Activated T-cell treated with anti-CD3 and anti-CD28 coated beads, Interleukin-2, amount 50 U/mL, for 72 hours (primary cell): ENCODE results near the gene GPR25. TPM values are rescaled to one million over a fixed set of nuclear protein-coding genes. Genes with fewer than 3 reads are reported as not detected.

Experiments used
- ATAC-seq, 2 donors: fragments of 150-1000 bp; cut with Tn5 transposase; replicated peaks in 1 of 2; 2 replicates each; pipeline ENCODE4 v1.10.0; 2021; ENCODE audit warnings: moderate library complexity in 2 of 2, mild to moderate bottlenecking in 1 of 2
- DNase-seq, 2 donors: peaks; one replicate each; pipeline ENCODE4 v3.0.0; 2021 to 2022; ENCODE audit warnings: mixed read lengths in 1 of 2
- H3K27ac Mint-ChIP-seq: one replicate; pipeline ENCODE4 v1.8.0; 2022; ENCODE audit warnings: mild to moderate bottlenecking, moderate library complexity, mixed read lengths
- H3K27me3 Mint-ChIP-seq: one replicate; pipeline ENCODE4 v1.8.0; 2022; ENCODE audit warnings: low read depth, mixed read lengths
- H3K36me3 Mint-ChIP-seq, 2 donors: one replicate each; pipeline ENCODE4 v1.8.0; 2022; ENCODE audit warnings: mixed read lengths in 2 of 2, mild to moderate bottlenecking in 1 of 2; ENCODE audit not compliant: insufficient read depth in 2 of 2
- H3K4me1 Mint-ChIP-seq: one replicate; pipeline ENCODE4 v1.8.0; 2022; ENCODE audit warnings: low read depth, mixed read lengths
- H3K4me3 Mint-ChIP-seq, 2 donors: one replicate each; pipeline ENCODE4 v1.8.0; 2022; ENCODE audit warnings: mild to moderate bottlenecking in 2 of 2, mixed read lengths in 2 of 2, moderate library complexity in 2 of 2
- H3K9me3 Mint-ChIP-seq, 2 donors: one replicate each; pipeline ENCODE4 v1.8.0; 2022; ENCODE audit warnings: mixed read lengths in 2 of 2
- total RNA-seq, 2 donors: library from RNA; stranded (reverse); gene quantifications; one replicate each; pipeline ENCODE4 v1.2.3, GENCODE V29; 2022

GPR25 gene, protein sequence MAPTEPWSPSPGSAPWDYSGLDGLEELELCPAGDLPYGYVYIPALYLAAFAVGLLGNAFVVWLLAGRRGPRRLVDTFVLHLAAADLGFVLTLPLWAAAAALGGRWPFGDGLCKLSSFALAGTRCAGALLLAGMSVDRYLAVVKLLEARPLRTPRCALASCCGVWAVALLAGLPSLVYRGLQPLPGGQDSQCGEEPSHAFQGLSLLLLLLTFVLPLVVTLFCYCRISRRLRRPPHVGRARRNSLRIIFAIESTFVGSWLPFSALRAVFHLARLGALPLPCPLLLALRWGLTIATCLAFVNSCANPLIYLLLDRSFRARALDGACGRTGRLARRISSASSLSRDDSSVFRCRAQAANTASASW
- total RNA-seq: not detected

DNA sequence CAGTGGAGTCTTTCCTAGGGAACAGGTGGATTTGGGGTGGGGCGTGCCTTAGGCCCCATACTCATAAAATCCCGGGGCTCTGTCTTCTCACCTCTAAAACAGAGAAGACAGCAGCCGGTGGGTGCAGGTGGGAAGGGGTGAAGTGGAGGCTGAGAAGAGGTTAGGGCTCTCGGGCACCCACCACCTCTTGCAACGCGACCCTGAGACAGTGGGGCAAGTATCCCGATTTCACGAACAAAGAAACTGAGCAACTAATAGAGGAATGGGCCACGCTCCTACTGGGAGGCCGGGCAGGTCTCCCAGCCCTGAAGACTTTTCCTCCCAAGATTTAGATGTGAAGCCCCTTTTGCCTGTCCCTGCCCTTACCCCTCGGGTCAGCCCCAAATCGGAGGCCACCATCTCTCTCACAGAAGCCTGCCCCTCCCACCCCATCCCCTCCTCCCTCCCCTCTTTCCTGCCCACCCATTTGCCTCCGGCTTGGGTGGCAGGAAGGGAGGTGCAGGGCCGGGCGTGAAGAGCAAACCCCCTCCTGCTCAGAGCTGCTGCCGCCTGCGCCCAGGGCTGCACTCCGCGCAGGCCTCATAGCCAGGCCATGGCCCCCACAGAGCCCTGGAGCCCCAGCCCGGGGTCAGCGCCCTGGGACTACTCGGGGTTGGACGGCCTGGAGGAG is at the start of gene GPR25:
Gene GPR25, plus strand, starts transcription at position 536 of the 670 bp plus-strand sequence. Its CDS starts 57 bp downstream, at position 593.
- H3K36me3 Mint-ChIP-seq: no peaks in the 10 kb centered on the region
- no peak for DNase-seq
- no peak within 1 kb of the TSS for H3K27ac Mint-ChIP-seq
- ATAC-seq: no peak
- H3K27me3 Mint-ChIP-seq: peaks cover 76% of the 10 kb centered on the region
- H3K4me3 Mint-ChIP-seq: peak within 1 kb of the TSS; percentile 7 to 39
- peaks cover 36% of the 10 kb centered on the region for H3K4me1 Mint-ChIP-seq
- H3K9me3 Mint-ChIP-seq: no peaks in the 10 kb centered on the region

DNA sequence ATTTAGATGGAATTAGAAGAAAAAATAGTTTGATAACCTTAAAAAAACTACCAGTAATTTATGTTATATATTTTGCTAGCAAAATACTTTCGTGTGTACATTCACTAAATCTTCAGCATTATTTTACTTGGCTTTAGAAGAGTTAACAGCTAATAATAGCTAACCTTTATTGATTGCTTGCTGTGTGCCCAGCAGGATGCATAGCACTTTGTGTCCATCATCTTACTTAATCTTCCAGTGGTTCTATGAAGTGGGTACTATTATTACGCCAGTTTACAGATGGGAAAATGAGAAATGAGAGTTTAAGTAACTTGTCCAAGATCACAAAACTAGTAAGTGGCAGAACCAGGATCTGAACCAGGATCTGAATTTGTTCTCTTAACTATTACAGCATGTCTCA is 41.7 kb upstream of the GPR25 start:
- Mint-ChIP-seq H3K4me3 (no peak overlapping the region), H3K27me3 (no peaks in the 10 kb centered on the region), H3K4me1 (no peaks in the 10 kb centered on the region), H3K9me3 (no peaks in the 10 kb centered on the region), H3K36me3 (no peaks in the 10 kb centered on the region), H3K27ac (no peak overlapping the region)
- ATAC-seq: no peak
- DNase-seq: no peak

DNA sequence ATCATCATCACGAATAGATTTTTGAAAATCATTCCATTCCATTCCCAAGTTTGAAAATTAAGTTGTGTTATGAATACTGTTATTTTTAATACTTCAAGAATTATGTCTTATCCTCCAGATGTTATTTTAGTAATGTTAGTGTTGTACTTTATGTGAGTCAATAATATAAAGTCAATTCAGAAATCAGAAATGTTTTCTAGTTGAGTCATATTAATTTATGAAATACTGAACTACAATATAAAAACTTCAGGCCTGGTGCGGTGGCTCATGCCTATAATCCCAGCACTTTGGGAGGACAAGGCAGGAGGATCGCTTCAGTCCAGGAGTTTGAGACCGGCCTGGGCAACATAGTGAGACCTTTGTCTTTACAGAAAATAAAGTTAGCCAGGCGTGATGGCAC is 38.4 kb upstream of the GPR25 start:
- Mint-ChIP-seq H3K4me1 (no peaks in the 10 kb centered on the region), H3K4me3 (no peak overlapping the region), H3K36me3 (no peaks in the 10 kb centered on the region), H3K27ac (no peak overlapping the region), H3K27me3 (no peaks in the 10 kb centered on the region), H3K9me3 (peaks cover 0 to 2% of the 10 kb centered on the region in 2 donors)
- ATAC-seq: no peak
- no peak for DNase-seq

DNA sequence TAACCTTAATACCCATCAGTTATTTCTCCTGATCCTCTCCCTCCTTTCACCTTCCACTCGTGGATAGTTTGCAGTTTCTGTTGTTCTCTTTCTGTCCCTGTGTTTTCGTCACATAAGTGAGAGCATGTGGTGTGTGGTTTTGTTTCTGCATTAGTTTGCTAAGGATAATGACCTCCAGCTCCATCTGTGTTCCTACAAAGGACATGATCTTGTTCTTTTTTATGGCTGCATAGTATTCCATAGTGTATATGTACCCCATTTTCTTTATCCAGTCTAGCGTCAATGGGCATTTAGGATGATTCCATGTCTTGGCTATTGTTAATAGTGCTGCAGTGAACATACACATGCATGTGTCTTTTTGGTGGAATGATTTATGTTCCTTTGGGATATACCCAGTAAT is 36.6 kb upstream of the GPR25 start:
- DNase-seq: no peak
- Mint-ChIP-seq H3K4me3 (no peak overlapping the region), H3K27ac (no peak overlapping the region), H3K9me3 (peaks cover 0 to 2% of the 10 kb centered on the region in 2 donors), H3K36me3 (no peaks in the 10 kb centered on the region), H3K4me1 (no peaks in the 10 kb centered on the region), H3K27me3 (no peaks in the 10 kb centered on the region)
- ATAC-seq: no peak

DNA sequence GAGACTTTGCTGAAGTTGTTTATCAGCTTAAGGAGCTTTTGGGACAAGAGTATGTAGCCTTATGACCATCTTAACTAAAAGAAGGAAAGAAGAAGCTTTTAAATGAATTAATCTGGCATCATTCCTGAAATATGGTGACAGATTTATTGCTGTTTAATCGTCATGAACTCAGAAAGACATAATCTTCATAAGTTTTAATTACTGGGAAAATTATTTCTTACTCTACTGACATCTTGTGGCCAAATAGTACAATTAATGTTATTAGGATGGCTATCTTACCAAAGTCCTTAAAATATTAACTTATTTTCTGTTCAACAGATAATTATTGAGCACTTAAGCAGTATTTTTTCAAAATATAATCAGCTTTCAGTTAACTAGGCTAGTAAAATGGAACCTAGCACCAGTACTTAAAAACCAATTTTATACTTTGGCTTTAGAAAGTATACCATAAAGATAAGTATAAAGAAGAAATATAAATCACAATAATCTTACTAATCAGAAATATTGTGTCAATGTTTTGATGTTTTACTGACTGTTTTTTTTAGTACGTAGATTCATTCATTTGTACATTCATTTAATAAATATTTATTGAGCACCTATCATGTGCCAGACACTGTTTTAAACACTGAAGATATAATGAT is 34.7 kb upstream of the GPR25 start:
- DNase-seq: no peak
- Mint-ChIP-seq H3K27ac (no peak overlapping the region), H3K27me3 (no peaks in the 10 kb centered on the region), H3K4me3 (no peak overlapping the region), H3K36me3 (no peaks in the 10 kb centered on the region), H3K4me1 (no peaks in the 10 kb centered on the region), H3K9me3 (peaks cover 0 to 2% of the 10 kb centered on the region in 2 donors)
- ATAC-seq: no peak

DNA sequence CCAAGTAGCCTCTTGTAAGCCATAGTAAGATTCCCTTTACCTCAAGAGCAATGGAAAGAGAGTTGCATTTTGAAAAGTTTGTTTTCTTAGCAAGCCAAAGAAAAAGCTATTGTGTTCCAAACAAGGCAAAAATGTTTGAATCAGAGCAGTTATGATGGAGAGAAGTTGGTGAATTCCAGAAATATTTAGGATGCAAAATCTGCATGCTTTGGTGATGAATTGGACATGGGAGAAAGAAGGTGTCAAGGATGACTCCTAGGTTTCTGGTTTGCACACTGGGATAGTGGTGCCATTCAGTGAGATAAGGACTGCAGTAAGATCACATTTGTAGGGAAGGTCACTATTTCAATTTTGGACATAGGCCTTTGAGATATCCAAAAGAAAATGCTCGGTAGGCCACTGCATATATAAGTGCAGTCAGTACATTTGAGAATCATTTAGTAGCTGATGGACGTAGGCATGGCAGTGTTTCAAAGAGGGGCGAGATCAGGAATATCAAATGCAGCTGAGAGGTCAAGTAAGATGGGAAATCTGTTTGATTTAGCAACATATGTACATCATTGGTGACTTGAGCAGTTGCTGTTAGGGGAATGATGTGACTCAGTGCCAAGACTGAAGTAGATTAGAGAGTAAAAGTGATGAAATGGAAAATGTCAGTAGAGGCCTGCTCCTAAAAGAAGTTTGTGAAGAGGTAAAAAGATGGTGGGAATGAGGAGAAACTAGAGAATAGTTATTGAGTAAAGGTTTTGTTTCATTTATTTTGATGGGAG is 33.9 kb upstream of the GPR25 start:
- H3K9me3 Mint-ChIP-seq: peaks cover 0 to 2% of the 10 kb centered on the region in 2 donors
- no peak for DNase-seq

DNA sequence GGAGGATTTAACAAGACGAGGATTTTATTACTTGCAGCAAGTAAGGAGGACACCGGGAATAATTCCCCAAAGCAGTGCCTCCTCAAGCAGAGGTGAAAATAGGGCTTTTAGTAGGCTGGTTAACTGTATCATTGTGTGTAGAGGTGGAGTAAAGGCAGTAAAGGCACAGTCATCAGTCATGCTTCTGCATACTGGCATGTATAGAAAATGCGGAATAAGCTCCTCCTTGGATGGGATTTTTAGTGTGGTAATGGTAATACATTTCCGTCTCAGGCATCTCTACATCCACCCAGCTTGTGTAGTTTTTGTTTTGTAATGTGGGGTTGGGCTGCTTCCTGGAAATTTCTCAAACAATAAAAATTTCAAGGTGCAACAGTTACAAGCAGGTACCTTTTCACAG is 27.4 kb upstream of the GPR25 start:
- H3K4me1 Mint-ChIP-seq: no peaks in the 10 kb centered on the region
- no peak overlapping the region for H3K27ac Mint-ChIP-seq
- H3K36me3 Mint-ChIP-seq: no peaks in the 10 kb centered on the region
- H3K9me3 Mint-ChIP-seq: no peaks in the 10 kb centered on the region
- H3K4me3 Mint-ChIP-seq: no peak overlapping the region
- DNase-seq (no peak), ATAC-seq (no peak)
- no peaks in the 10 kb centered on the region for H3K27me3 Mint-ChIP-seq

More for the DNA sequence above, 33.9 kb upstream of the GPR25 start:
- ATAC-seq: no peak
- Mint-ChIP-seq H3K36me3 (no peaks in the 10 kb centered on the region), H3K27me3 (no peaks in the 10 kb centered on the region), H3K27ac (no peak overlapping the region), H3K4me1 (no peaks in the 10 kb centered on the region), H3K4me3 (no peak overlapping the region)

DNA sequence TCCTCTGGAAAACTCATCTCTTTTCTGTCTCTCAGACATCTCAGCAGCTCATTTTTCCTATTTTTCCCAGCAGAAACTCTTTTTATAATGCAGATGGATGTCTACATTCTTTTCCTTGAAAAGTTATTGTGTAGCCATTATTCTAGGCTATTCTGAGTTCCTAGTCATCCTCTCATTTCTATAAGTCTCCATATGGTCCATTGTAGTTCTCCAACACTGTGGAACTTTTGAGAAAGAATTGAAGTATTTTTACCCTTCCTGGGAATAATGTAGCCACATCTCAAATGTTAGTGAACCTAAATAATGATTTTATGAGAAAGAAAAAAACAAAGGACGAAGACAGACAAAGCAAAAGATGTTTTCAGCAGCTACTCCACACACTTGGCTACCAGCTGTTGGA is 26.4 kb upstream of the GPR25 start:
- no peaks in the 10 kb centered on the region for H3K36me3 Mint-ChIP-seq
- H3K27ac Mint-ChIP-seq: no peak overlapping the region
- H3K4me3 Mint-ChIP-seq: no peak overlapping the region
- no peaks in the 10 kb centered on the region for H3K27me3 Mint-ChIP-seq
- no peaks in the 10 kb centered on the region for H3K9me3 Mint-ChIP-seq
- no peak for DNase-seq
- no peaks in the 10 kb centered on the region for H3K4me1 Mint-ChIP-seq
- ATAC-seq: no peak

DNA sequence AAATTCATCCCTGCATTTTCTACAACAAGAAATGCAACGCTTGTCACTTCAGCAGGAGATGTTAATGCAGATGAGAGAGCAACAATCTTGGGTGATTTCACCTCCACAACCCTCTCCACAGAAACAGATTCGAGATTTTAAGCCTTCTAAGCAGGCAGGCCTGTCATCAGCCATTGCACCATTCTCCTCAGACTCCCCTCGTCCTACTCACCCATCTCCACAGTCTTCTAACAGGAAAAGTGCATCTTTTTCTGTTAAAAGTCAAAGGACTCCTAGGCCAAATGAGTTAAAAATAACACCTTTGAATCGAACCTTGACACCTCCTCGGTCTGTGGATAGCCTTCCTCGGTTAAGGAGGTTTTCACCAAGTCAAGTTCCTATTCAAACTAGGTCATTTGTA is 23.4 kb upstream of the GPR25 start:
- Mint-ChIP-seq H3K4me3 (no peak overlapping the region), H3K36me3 (peaks cover 0 to 2% of the 10 kb centered on the region in 2 donors), H3K4me1 (no peaks in the 10 kb centered on the region), H3K27me3 (no peaks in the 10 kb centered on the region), H3K27ac (no peak overlapping the region), H3K9me3 (no peaks in the 10 kb centered on the region)
- ATAC-seq (no peak), DNase-seq (no peak)

DNA sequence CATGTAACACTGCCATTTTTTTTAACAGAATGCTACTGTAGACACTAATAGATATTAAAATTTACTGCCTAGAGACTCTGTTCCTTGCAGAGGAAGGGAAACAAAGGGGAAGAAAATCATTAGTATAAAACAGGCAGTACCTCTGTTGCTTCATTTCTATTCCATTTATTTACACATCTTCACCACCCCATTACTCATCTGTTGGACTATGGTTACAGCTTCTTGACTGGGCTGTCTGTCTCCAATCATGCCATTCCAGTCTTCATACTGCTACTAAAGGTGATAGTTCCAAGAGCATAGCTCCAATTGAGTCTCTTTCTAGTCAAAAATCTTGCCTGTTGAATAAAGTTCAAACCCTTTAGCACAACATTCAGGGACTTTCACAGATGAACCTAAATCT is 22.2 kb upstream of the GPR25 start:
- Mint-ChIP-seq H3K27me3 (no peaks in the 10 kb centered on the region), H3K36me3 (peaks cover 0 to 2% of the 10 kb centered on the region in 2 donors), H3K4me1 (no peaks in the 10 kb centered on the region), H3K27ac (no peak overlapping the region), H3K4me3 (no peak overlapping the region), H3K9me3 (no peaks in the 10 kb centered on the region)
- no peak for DNase-seq
- ATAC-seq: no peak

DNA sequence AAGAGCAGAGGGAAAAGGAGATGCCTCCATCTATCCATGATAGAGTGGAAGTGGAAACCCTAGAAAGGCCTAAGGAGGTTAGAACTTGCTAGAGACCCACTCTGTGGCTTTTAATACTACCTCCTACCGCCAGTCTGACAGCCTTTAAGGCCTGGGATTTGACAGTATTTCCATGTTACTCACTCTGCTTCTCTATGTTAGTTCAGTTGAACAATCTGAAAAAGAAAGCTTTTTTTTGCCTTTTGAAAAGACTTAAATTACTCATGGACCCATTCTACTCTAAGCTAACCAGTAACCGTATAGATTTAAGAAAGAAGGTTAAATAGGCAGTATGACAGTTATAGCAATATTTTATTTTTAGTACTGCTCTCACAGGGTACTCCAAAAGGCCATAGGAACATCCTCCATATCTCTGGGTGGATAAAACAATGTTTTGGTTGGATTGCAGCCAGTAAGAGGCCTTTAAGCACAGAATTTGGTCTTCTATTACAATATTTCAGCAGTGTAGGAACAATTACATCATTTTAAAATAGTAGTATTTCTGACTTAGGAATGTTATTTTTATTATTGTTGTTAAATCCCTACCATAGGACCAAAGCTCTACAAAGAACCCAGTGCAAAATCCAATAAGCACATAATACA is 15.9 kb upstream of the GPR25 start:
- peak; percentile 69 to 76 for ATAC-seq
- Mint-ChIP-seq H3K9me3 (no peaks in the 10 kb centered on the region), H3K36me3 (peaks cover 0 to 2% of the 10 kb centered on the region in 2 donors), H3K4me1 (peaks cover under 1% of the 10 kb centered on the region), H3K4me3 (no peak overlapping the region), H3K27ac (no peak overlapping the region), H3K27me3 (peaks cover 6% of the 10 kb centered on the region)
- DNase-seq: no peak

DNA sequence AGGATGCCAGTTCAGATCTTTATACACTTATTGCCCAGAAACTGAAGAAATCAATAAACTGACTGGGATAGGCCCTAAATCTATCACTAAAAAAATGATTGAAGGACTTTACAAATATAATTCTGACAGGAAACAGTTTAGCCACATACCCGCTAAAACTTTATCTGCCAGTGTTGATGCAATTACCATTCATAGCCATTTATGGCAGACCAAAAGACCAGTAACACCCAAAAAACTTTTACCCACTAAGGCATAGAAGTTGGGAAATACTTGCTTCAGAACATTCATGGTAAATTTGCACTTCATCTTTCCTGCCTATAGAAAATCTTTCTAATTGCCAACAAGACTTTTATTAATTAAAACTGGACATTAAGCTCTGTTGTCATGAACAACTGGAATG is 15.0 kb upstream of the GPR25 start:
- ATAC-seq: no peak
- Mint-ChIP-seq H3K4me3 (no peak overlapping the region), H3K36me3 (no peaks in the 10 kb centered on the region), H3K27ac (no peak overlapping the region), H3K9me3 (no peaks in the 10 kb centered on the region), H3K4me1 (peaks cover 10% of the 10 kb centered on the region), H3K27me3 (peaks cover 6% of the 10 kb centered on the region)
- DNase-seq: no peak
